ENCODE data around the gene FASLG.

Gene FASLG

GRCh38 chr1:172629638-172630037, 29.3 kb upstream of the FASLG start:
- H2AFZ ChIP-seq (ENCODE audit: low read depth): no peak overlapping the region
- H3K9ac ChIP-seq: no peak overlapping the region
- H3K36me3 ChIP-seq (ENCODE audit: insufficient read depth): no peaks in the 10 kb centered on the region
- TF ChIP-seq CTCF (conservative IDR thresholded peaks at IDR 0.05; ENCODE audit: low read depth, low read length): no peak
- H3K27me3 ChIP-seq (ENCODE audit: insufficient read depth, low read depth): no peaks in the 10 kb centered on the region
- H3K27ac ChIP-seq: no peak overlapping the region
- no peak overlapping the region for H3K4me3 ChIP-seq (IDR thresholded peaks at IDR 0.05; ENCODE audit: insufficient read depth, low read depth, low read length)
- no peaks in the 10 kb centered on the region for H3K4me1 ChIP-seq (ENCODE audit: low read depth, poor library complexity, severe bottlenecking)
- no peaks in the 10 kb centered on the region for H4K20me1 ChIP-seq (ENCODE audit: insufficient read depth)
- no peak overlapping the region for H3K4me2 ChIP-seq
- no peaks in the 10 kb centered on the region for H3K79me2 ChIP-seq (ENCODE audit: insufficient read depth, low read depth)

- H3K4me1 ChIP-seq (ENCODE audit: low read depth, poor library complexity, severe bottlenecking): no peaks in the 10 kb centered on the region
- no peak overlapping the region for H3K4me2 ChIP-seq
- no peaks in the 10 kb centered on the region for H3K27me3 ChIP-seq (ENCODE audit: insufficient read depth, low read depth)
- no peak overlapping the region for H2AFZ ChIP-seq (ENCODE audit: low read depth)
- H3K9ac ChIP-seq: no peak overlapping the region
- H4K20me1 ChIP-seq (ENCODE audit: insufficient read depth): no peaks in the 10 kb centered on the region
- H3K79me2 ChIP-seq (ENCODE audit: insufficient read depth, low read depth): no peaks in the 10 kb centered on the region
- no peaks in the 10 kb centered on the region for H3K36me3 ChIP-seq (ENCODE audit: insufficient read depth)
- H3K27ac ChIP-seq: no peak overlapping the region
- no peak for TF ChIP-seq CTCF (conservative IDR thresholded peaks at IDR 0.05; ENCODE audit: low read depth, low read length)
- no peak overlapping the region for H3K4me3 ChIP-seq (IDR thresholded peaks at IDR 0.05; ENCODE audit: insufficient read depth, low read depth, low read length)
Measured at GRCh38 chr1:172630056-172630818, 28.7 kb upstream of the FASLG start.

GRCh38 chr1:172630868-172631267, 28.0 kb upstream of the FASLG start:
- no peaks in the 10 kb centered on the region for H4K20me1 ChIP-seq (ENCODE audit: insufficient read depth)
- H3K4me1 ChIP-seq (ENCODE audit: low read depth, poor library complexity, severe bottlenecking): no peaks in the 10 kb centered on the region
- no peaks in the 10 kb centered on the region for H3K36me3 ChIP-seq (ENCODE audit: insufficient read depth)
- H3K4me2 ChIP-seq: no peak overlapping the region
- no peaks in the 10 kb centered on the region for H3K27me3 ChIP-seq (ENCODE audit: insufficient read depth, low read depth)
- H2AFZ ChIP-seq (ENCODE audit: low read depth): no peak overlapping the region
- no peak overlapping the region for H3K27ac ChIP-seq
- no peak overlapping the region for H3K9ac ChIP-seq
- TF ChIP-seq CTCF (conservative IDR thresholded peaks at IDR 0.05; ENCODE audit: low read depth, low read length): no peak
- H3K79me2 ChIP-seq (ENCODE audit: insufficient read depth, low read depth): no peaks in the 10 kb centered on the region
- no peak overlapping the region for H3K4me3 ChIP-seq (IDR thresholded peaks at IDR 0.05; ENCODE audit: insufficient read depth, low read depth, low read length)

- H3K27ac ChIP-seq: no peak overlapping the region
- no peak overlapping the region for H2AFZ ChIP-seq (ENCODE audit: low read depth)
- H3K9ac ChIP-seq: no peak overlapping the region
- no peaks in the 10 kb centered on the region for H3K4me1 ChIP-seq (ENCODE audit: low read depth, poor library complexity, severe bottlenecking)
- H4K20me1 ChIP-seq (ENCODE audit: insufficient read depth): no peaks in the 10 kb centered on the region
- no peaks in the 10 kb centered on the region for H3K27me3 ChIP-seq (ENCODE audit: insufficient read depth, low read depth)
- no peak for TF ChIP-seq CTCF (conservative IDR thresholded peaks at IDR 0.05; ENCODE audit: low read depth, low read length)
- H3K36me3 ChIP-seq (ENCODE audit: insufficient read depth): no peaks in the 10 kb centered on the region
- no peaks in the 10 kb centered on the region for H3K79me2 ChIP-seq (ENCODE audit: insufficient read depth, low read depth)
- no peak overlapping the region for H3K4me3 ChIP-seq (IDR thresholded peaks at IDR 0.05; ENCODE audit: insufficient read depth, low read depth, low read length)
- no peak overlapping the region for H3K4me2 ChIP-seq
Measured at GRCh38 chr1:172637522-172637921, 21.4 kb upstream of the FASLG start.

Measured in KMS-11 (cell line).